Activated naive CD8-positive, alpha-beta T cell treated with anti-CD3 and anti-CD28 coated beads, Interleukin-2, amount 10 ng/mL, durations not matched to agents 7 days and 5 days (primary cell): ENCODE measurements around the gene PLCB4. TPM values are rescaled to one million over a fixed set of nuclear protein-coding genes. Genes with fewer than 3 reads are reported as not detected.

Source experiments
- ATAC-seq: fragments of 150-1000 bp; cut with Tn5 transposase; one replicate; pipeline ENCODE4 v1.10.0; 2021; ENCODE audit warnings: low read depth, moderate library complexity
- POLR2A ChIA-PET: fragments of 350-600 bp; sonication (Branson Sonifier 250); formaldehyde crosslinking; loops from one replicate; lab custom pipeline; 2021; ENCODE audit warnings: antibody characterized with exemption; lab: Charles Lee
- DNase-seq: peaks from one replicate; pipeline ENCODE4 v3.0.0; 2021
- H3K27ac Mint-ChIP-seq: one replicate; pipeline ENCODE4 v1.8.0; 2022; ENCODE audit warnings: mild to moderate bottlenecking, mixed read lengths
- H3K27me3 Mint-ChIP-seq: one replicate; pipeline ENCODE4 v1.8.0; 2022; ENCODE audit warnings: mild to moderate bottlenecking, moderate library complexity, mixed read lengths
- H3K36me3 Mint-ChIP-seq: one replicate; pipeline ENCODE4 v1.8.0; 2021; ENCODE audit warnings: mild to moderate bottlenecking, mixed read lengths
- H3K4me1 Mint-ChIP-seq: one replicate; pipeline ENCODE4 v1.8.0; 2021; ENCODE audit warnings: mixed read lengths
- H3K4me3 Mint-ChIP-seq: one replicate; pipeline ENCODE4 v1.8.0; 2022; ENCODE audit warnings: mild to moderate bottlenecking, moderate library complexity, mixed read lengths
- H3K9me3 Mint-ChIP-seq: one replicate; pipeline ENCODE4 v1.8.0; 2021; ENCODE audit warnings: mixed read lengths
- total RNA-seq, 2 experiments: library from RNA; stranded (reverse); gene quantifications; one replicate each; pipeline ENCODE4 v1.2.3, GENCODE V29; 2021

Gene PLCB4
- total RNA-seq, 2 experiments from 2014 or later, result not detected

DNA sequence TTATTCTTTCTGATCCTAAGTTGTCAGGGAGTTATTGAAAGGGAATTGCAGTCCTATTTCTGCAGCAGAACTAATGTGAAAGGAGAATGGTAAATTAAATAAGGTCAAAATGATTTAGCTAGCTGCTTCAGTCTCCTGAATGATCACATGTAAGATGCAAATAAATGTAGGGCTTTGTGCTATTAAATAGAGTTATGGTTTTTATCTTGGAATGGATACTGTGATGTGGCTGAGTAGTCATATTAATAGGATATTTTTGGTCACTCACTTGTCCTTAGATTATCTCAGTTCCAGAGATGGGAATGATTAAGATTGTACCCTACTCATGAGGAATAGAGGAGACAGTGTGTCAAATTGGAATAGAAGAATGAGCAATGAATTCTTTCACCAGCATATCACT is 129.6 kb downstream of the PLCB4 start:
- Mint-ChIP-seq H3K36me3 (no peaks in the 10 kb centered on the region), H3K4me3 (no peak overlapping the region), H3K4me1 (no peaks in the 10 kb centered on the region), H3K27me3 (no peaks in the 10 kb centered on the region), H3K9me3 (peaks cover 3% of the 10 kb centered on the region), H3K27ac (no peak overlapping the region)
- ATAC-seq (no peak), DNase-seq (no peak)
- POLR2A ChIA-PET, result no interaction called here

DNA sequence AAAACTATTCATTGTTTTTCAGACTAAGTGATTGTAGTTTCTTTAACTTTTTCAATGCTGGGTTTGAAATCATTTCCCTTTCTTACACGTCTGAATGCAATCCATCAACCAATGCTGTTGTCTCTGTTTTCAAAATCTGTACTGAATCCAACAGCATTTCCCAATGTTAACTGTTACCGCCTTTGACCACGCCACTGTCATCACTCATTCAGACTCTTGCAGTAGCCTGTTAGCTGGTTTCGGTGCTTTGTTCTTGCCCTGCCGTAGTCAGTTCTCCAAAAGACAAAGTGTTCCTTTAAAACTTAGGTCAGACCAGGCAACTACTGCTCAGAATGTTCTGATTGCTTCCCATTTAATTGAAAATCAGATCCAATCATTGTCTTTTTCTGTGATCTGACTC is 131.3 kb downstream of the PLCB4 start:
- Mint-ChIP-seq H3K27ac (no peak overlapping the region), H3K4me3 (no peak overlapping the region), H3K9me3 (peaks cover 3% of the 10 kb centered on the region), H3K36me3 (no peaks in the 10 kb centered on the region), H3K27me3 (no peaks in the 10 kb centered on the region), H3K4me1 (no peaks in the 10 kb centered on the region)
- ATAC-seq (no peak), DNase-seq (no peak)
- POLR2A ChIA-PET, result no interaction called here

DNA sequence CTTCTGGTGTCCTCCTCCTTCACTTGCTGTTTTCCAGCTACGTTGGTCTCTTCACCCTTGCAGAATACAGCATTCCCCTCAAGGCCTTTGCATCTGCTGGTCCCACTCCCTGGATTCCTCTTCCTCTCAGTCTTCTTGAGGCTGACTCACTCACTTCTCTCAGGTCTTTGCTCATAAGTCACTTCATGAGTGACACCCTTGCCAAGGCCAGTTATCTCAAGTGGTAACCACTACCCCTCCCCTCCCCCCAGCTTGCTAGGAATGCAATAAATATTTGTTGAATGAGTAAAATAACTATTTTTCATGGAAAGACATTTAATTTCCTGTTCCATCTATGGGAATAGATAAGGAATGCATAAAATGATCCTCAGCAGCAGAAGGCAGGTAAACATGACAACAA is 131.7 kb downstream of the PLCB4 start:
- no peaks in the 10 kb centered on the region for H3K27me3 Mint-ChIP-seq
- no peaks in the 10 kb centered on the region for H3K36me3 Mint-ChIP-seq
- POLR2A ChIA-PET, result no interaction called here
- no peak for ATAC-seq
- H3K4me1 Mint-ChIP-seq, result no peaks in the 10 kb centered on the region
- H3K27ac Mint-ChIP-seq, result no peak overlapping the region
- H3K4me3 Mint-ChIP-seq, result no peak overlapping the region
- H3K9me3 Mint-ChIP-seq, result peaks cover 3% of the 10 kb centered on the region
- no peak for DNase-seq

DNA sequence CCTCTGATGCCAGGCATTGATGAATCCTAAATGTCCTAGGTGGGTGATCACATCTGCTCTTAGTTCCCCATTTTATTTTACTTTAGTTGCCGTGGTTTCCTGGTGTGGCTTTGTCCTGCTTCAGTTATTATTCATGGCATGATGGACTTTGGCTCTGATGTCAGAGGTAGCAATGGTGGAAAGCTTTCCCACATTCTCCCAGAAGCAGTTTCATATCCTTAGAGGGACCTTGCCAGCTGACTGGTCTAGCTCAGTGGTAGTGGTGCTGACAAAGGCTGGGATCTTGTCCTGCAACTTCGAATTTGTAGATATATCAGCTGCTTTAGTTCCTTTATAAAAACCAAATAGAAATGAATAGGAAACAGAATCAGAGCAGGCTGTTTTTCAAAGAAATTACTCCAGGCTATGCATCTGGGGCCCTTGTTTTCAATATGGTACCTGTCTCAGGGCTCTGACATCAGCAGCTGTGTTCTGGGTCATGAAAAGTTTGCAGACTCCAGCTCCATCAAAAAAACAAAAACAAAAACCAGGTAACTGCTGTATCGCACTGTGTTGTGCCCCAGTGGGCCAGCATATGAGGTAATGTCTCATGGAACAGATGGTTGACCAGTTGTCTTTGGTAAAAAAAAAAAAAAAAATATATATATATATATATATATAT is 133.7 kb downstream of the PLCB4 start:
- POLR2A ChIA-PET, result no interaction called here
- peaks cover 5% of the 10 kb centered on the region for H3K9me3 Mint-ChIP-seq
- no peak overlapping the region for H3K27ac Mint-ChIP-seq

DNA sequence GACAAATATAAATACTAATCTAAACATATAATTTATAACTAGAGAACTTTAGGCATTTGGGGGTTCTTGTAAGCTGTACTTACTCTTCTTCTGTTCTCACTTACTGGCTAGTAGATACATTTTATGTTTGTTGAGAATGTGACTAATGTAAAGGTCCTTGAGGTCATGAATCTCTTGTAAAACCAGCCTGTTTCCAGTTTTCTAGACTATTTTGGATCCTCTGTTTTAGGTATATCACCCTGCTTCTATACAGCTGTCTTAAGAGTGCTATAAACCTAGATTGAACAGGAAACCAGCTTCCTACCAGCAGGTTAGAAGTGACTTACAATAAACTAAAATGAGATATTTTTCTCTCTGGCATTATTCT is 134.2 kb downstream of the PLCB4 start:
- Mint-ChIP-seq H3K4me1 (no peaks in the 10 kb centered on the region), H3K4me3 (no peak overlapping the region), H3K27me3 (no peaks in the 10 kb centered on the region), H3K36me3 (no peaks in the 10 kb centered on the region), H3K9me3 (peaks cover 6% of the 10 kb centered on the region), H3K27ac (no peak overlapping the region)
- ATAC-seq (no peak), DNase-seq (no peak)
- POLR2A ChIA-PET, result no interaction called here

More for the DNA sequence above, 133.7 kb downstream of the PLCB4 start:
- no peaks in the 10 kb centered on the region for H3K4me1 Mint-ChIP-seq
- ATAC-seq, result no peak
- H3K4me3 Mint-ChIP-seq, result no peak overlapping the region
- DNase-seq, result no peak
- no peaks in the 10 kb centered on the region for H3K36me3 Mint-ChIP-seq
- no peaks in the 10 kb centered on the region for H3K27me3 Mint-ChIP-seq

DNA sequence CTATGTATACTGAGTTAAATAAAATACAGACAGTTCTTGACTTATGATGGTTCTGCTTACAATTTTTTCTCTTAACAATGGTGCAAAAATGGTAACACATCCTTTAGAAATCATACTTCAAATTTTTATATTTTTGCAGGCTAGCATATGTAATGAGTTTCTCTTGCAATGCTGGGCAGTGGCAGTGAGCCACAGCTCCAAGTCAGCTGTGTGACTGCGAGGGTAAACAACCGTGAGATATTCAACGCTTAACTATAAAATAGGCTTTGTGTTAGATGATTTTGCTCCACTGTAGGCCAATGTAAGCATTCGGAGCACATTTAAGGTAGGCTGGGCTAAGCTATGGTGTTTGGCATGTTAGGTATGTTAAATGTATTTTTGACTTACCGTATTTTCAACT is 136.1 kb downstream of the PLCB4 start:
- Mint-ChIP-seq H3K27ac (no peak overlapping the region), H3K4me1 (no peaks in the 10 kb centered on the region), H3K4me3 (no peak overlapping the region), H3K36me3 (no peaks in the 10 kb centered on the region), H3K27me3 (no peaks in the 10 kb centered on the region), H3K9me3 (peaks cover 6% of the 10 kb centered on the region)
- POLR2A ChIA-PET, result no interaction called here
- no peak for ATAC-seq
- DNase-seq, result no peak

DNA sequence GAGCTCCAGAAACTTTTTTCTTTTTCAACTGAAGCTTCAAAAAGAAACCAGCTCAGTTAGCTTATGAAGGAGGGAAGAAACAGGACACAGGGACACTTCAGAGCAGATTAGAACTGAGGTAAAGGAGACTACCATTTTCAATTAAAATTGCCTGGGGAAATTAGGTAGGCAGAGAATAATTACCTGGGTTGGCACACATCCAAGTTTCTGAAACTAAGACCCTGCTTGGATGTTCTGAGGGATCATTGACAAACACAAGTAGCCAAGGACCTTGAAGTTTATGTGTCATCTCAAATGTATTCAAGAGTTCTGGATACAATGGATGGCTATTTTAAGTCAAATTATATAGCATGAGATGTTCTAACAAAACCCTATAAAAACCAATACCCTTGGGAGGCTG is 137.6 kb downstream of the PLCB4 start:
- H3K36me3 Mint-ChIP-seq, result no peaks in the 10 kb centered on the region
- H3K27me3 Mint-ChIP-seq, result no peaks in the 10 kb centered on the region
- H3K4me3 Mint-ChIP-seq, result no peak overlapping the region
- H3K4me1 Mint-ChIP-seq, result no peaks in the 10 kb centered on the region
- DNase-seq, result no peak
- peaks cover 6% of the 10 kb centered on the region for H3K9me3 Mint-ChIP-seq
- H3K27ac Mint-ChIP-seq, result no peak overlapping the region
- POLR2A ChIA-PET, result no interaction called here
- ATAC-seq, result no peak

DNA sequence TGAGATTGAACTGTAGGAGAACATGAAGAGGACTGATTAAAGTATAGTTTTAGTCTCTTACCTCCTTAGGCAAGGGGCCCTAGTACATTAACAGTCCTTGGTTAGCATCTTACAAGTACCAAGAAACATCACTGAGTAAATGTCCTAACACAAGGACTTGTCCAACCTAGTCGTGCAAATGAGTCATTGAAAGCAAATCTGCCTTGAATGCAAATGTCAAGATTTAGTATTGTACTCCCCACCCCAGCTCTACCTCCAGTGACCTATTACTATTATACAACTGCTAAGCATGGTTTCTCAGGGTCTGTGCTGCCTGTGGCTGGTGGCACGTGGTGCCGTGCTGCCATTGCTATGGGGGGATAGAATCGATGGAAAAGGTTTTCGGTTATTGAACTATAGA is 138.4 kb downstream of the PLCB4 start:
- DNase-seq (no peak), ATAC-seq (no peak)
- Mint-ChIP-seq H3K4me3 (no peak overlapping the region), H3K4me1 (no peaks in the 10 kb centered on the region), H3K27me3 (no peaks in the 10 kb centered on the region), H3K27ac (no peak overlapping the region), H3K9me3 (peaks cover 3% of the 10 kb centered on the region), H3K36me3 (no peaks in the 10 kb centered on the region)
- POLR2A ChIA-PET, result no interaction called here

DNA sequence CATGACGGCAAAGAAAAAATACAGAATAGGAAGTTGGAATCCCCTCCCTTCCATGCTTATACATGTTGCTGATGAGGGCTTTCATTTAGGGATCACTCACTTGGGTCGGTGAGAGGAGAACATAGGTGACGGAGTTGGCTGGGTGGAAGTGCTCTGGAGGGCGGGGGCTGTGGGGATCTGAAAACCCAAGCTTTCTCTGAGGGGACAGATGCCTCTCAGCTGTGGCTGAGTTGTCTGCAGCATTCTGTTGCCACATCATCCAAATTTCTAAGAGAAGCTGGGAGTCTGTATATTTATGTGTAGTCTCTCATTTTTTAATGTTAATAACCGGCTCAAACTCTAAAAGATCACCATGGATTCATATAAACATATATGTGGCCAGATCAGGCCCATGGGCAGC is 141.5 kb downstream of the PLCB4 start:
- Mint-ChIP-seq H3K4me1 (no peaks in the 10 kb centered on the region), H3K36me3 (no peaks in the 10 kb centered on the region), H3K9me3 (peaks cover 4% of the 10 kb centered on the region), H3K27me3 (no peaks in the 10 kb centered on the region), H3K4me3 (no peak overlapping the region), H3K27ac (no peak overlapping the region)
- POLR2A ChIA-PET, result no interaction called here
- ATAC-seq, result no peak
- DNase-seq, result no peak

DNA sequence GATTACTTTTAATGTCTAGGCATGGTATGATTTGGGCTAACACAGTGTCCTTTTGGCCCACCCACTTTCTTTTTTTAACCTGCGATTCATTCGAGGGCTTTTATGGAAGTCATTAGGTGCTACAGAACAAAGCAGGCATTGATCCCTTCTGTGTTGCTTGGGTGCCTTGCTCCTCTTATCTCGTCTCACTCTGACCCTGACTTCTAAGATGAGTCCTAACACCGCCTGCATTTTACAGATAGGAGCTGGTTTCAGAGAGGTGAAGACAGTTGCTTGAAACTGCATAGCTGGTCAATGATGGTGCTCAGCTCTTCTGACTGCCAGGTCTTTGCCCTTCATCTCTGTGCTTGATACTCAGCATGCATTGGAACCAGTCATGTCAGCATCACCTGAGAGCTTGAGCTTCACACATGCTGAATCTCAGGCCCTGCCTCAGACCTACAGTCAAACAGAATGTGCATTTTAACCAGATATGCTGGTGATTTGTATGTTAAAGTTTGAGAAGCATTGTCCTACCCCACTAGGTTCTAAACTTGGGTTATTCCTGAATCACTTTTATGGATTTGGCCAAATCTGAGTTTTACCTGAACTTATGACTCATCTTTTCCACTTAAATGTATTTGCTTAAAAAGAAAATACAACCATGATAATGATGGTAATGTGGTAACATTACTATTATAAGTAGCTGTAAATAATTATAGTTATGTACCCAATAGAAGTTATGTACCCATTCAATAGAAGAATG is 142.3 kb downstream of the PLCB4 start:
- DNase-seq (no peak), ATAC-seq (no peak)
- H3K9me3 Mint-ChIP-seq, result peaks cover 4% of the 10 kb centered on the region
- no peak overlapping the region for H3K4me3 Mint-ChIP-seq
- POLR2A ChIA-PET, result no interaction called here
- no peak overlapping the region for H3K27ac Mint-ChIP-seq
- no peaks in the 10 kb centered on the region for H3K4me1 Mint-ChIP-seq
- H3K27me3 Mint-ChIP-seq, result no peaks in the 10 kb centered on the region
- H3K36me3 Mint-ChIP-seq, result no peaks in the 10 kb centered on the region

DNA sequence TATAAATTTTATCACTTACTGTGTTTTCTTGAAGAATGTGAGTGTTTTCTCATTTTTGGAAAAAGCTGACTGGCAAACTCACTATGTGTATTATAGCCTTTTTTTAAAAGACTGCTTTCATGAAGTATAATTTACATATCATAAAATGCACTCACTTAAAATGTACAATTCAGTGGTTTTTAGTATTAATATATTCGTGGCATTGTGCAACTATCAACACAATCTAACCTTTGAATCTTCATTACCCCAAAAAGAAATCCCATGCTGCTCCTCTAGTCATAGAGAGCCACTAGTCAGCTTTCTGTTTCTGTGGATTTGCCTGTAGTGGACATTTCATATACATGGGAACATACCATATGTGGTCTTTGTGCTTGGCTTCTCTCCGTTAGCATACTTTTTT is 143.8 kb downstream of the PLCB4 start:
- POLR2A ChIA-PET, result no interaction called here
- DNase-seq, result no peak
- Mint-ChIP-seq H3K27ac (no peak overlapping the region), H3K4me3 (no peak overlapping the region), H3K36me3 (no peaks in the 10 kb centered on the region), H3K9me3 (peaks cover 1% of the 10 kb centered on the region), H3K4me1 (no peaks in the 10 kb centered on the region), H3K27me3 (no peaks in the 10 kb centered on the region)
- ATAC-seq, result no peak

DNA sequence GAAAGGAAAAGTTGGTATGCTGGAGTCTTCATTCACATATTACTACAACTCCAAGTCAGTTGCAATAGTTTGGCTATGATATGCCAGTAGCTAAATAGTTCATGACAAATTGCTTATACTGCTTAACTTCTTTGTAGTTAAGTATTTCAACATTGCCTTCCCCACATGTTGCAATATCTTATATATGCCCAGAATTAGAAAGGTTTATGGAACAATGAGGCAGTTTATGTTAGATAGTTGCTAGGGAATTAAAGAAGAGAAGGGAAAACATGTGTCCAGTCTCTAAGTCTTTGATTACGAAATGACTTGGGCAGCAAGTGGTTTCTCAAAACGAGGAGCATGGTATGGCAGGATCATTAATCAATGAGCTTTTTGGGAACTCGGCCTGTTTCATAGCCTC is 145.8 kb downstream of the PLCB4 start:
- POLR2A ChIA-PET, result no interaction called here
- Mint-ChIP-seq H3K36me3 (no peaks in the 10 kb centered on the region), H3K27ac (no peak overlapping the region), H3K4me1 (no peaks in the 10 kb centered on the region), H3K27me3 (no peaks in the 10 kb centered on the region), H3K4me3 (no peak overlapping the region), H3K9me3 (peaks cover 1% of the 10 kb centered on the region)
- no peak for ATAC-seq
- no peak for DNase-seq

DNA sequence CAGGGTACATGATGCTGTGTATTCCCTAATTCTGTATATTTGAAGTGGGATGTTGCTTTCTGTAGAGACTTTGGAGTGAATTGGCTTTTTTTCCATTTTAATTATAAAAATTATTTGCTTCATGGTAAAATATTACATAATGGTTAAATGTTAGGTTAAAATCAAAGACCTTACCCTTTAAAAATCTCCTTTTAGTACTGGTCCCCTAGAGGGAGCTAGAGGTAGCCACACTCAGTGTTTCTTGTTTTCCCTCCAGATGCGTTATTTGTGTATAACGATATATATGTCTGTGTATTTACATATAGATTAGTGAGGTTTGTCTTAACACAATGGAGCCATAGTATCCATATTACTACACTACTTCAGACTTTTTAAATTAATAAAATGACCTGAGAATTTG is 146.7 kb downstream of the PLCB4 start:
- ATAC-seq (no peak), DNase-seq (no peak)
- POLR2A ChIA-PET, result no interaction called here
- Mint-ChIP-seq H3K4me1 (no peaks in the 10 kb centered on the region), H3K27me3 (no peaks in the 10 kb centered on the region), H3K27ac (no peak overlapping the region), H3K36me3 (no peaks in the 10 kb centered on the region), H3K9me3 (peaks cover 1% of the 10 kb centered on the region), H3K4me3 (no peak overlapping the region)

DNA sequence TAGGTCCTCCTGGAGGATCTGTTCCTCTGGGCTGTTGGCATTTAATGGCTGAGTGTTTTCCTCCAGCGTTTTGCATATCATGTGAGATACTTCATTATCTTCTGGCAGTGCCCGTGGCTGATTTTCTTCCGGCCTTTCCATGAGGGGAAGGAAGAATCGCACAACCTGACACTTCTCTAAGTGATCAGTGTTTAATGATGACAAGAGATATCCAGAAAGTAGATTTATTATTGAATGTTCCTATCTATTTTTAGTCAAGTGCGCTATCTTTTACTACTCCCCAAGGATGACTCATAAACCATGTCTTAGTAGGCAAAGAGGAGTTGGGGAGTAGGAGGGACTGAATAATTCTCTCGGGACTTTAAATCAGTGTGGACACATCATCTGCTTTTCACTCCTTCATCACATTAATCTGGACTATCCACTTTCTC is 149.7 kb downstream of the PLCB4 start:
- Mint-ChIP-seq H3K36me3 (no peaks in the 10 kb centered on the region), H3K4me1 (no peaks in the 10 kb centered on the region), H3K27ac (no peak overlapping the region), H3K4me3 (no peak overlapping the region), H3K9me3 (peaks cover 1% of the 10 kb centered on the region), H3K27me3 (no peaks in the 10 kb centered on the region)
- POLR2A ChIA-PET, result no interaction called here
- ATAC-seq, result no peak
- DNase-seq, result no peak
